CD4-positive, alpha-beta memory T cell (primary cell): ENCODE data around the gene RPL27. TPM values are rescaled to one million over a fixed set of nuclear protein-coding genes. Genes with fewer than 3 reads are reported as not detected.
A peak's percentile ranks its signal among the peaks of the same experiment; 100 is the strongest.
"Not testable (repeated sequence)": the region's sequence is repeated elsewhere in the genome, so short reads cannot be mapped to it uniquely, and the experiment has no call there.

ENCODE experiments used
- CTCF ChIA-PET: fragments of 350-600 bp; sonication (Branson Sonifier 250); formaldehyde crosslinking; loops from one replicate; lab custom pipeline; 2021; ENCODE audit warnings: inconsistent platforms; ENCODE audit not compliant: partially characterized antibody; lab: Charles Lee
- POLR2A ChIA-PET: fragments of 350-600 bp; sonication (Branson Sonifier 250); formaldehyde crosslinking; loops from one replicate; lab custom pipeline; 2021; ENCODE audit not compliant: partially characterized antibody; lab: Charles Lee
- DNase-seq, 5 donors: peaks; one replicate each; pipeline versions ENCODE4 v3.0.0 to v3.0.0-alpha.2; 2020 to 2022; ENCODE audit warnings: mixed read lengths in 1 of 5
- H3K27ac ChIP-seq: one replicate; pipeline ENCODE4 v1.7.0; 2013; ENCODE audit warnings: low read depth, low read length
- H3K27me3 ChIP-seq: 2 replicates; pipeline ENCODE4 v1.7.0; 2013; ENCODE audit warnings: mild to moderate bottlenecking, low read length, moderate library complexity; ENCODE audit not compliant: insufficient read depth
- H3K36me3 ChIP-seq: 2 replicates; pipeline ENCODE4 v1.7.0; 2013; ENCODE audit warnings: mild to moderate bottlenecking, low read length, moderate library complexity; ENCODE audit not compliant: insufficient read depth
- H3K4me1 ChIP-seq: 2 replicates; pipeline ENCODE4 v1.7.0; 2013; ENCODE audit warnings: mild to moderate bottlenecking, low read length, moderate library complexity; ENCODE audit not compliant: insufficient read depth
- H3K4me3 ChIP-seq, 2 donors: one replicate each; pipeline ENCODE4 v1.7.0; 2013; ENCODE audit warnings: low read length in 2 of 2, mild to moderate bottlenecking in 1 of 2
- H3K9me3 ChIP-seq, 2 donors: one replicate each; pipeline ENCODE4 v1.7.0; 2013; ENCODE audit warnings: low read length in 2 of 2, control low read depth in 1 of 2; ENCODE audit not compliant: control insufficient read depth in 1 of 2
- H3K27ac Mint-ChIP-seq, 7 donors: one replicate each; pipeline ENCODE4 v1.8.0; 2020 to 2021; ENCODE audit warnings: mixed read lengths in 7 of 7, mild to moderate bottlenecking in 6 of 7, inconsistent platforms in 3 of 7, moderate library complexity in 3 of 7
- H3K27me3 Mint-ChIP-seq, 2 donors: one replicate each; pipeline ENCODE4 v1.8.0; 2020 to 2021; ENCODE audit warnings: mixed read lengths in 2 of 2
- H3K36me3 Mint-ChIP-seq, 2 donors: one replicate each; pipeline ENCODE4 v1.8.0; 2020 to 2021; ENCODE audit warnings: mixed read lengths in 2 of 2, inconsistent platforms in 1 of 2, mild to moderate bottlenecking in 1 of 2
- H3K4me1 Mint-ChIP-seq, 4 donors: one replicate each; pipeline ENCODE4 v1.8.0; 2020 to 2021; ENCODE audit warnings: mixed read lengths in 4 of 4, mild to moderate bottlenecking in 1 of 4
- H3K4me3 Mint-ChIP-seq, 8 donors: one replicate each; pipeline ENCODE4 v1.8.0; 2020 to 2021; ENCODE audit warnings: mixed read lengths in 8 of 8, mild to moderate bottlenecking in 7 of 8, moderate library complexity in 6 of 8, inconsistent platforms in 3 of 8
- H3K9me3 Mint-ChIP-seq, 8 donors: one replicate each; pipeline ENCODE4 v1.8.0; 2020 to 2021; ENCODE audit warnings: mixed read lengths in 8 of 8, mild to moderate bottlenecking in 5 of 8, inconsistent platforms in 3 of 8, moderate library complexity in 1 of 8
- intact Hi-C: fragments of 100-400 bp; cut with micrococcal nuclease; formaldehyde crosslinking; loops from one replicate; pipeline ENCODE4 v1.15.1; 2023
- polyA plus RNA-seq, 2 donors: library from polyadenylated mRNA; unstranded; fragments of 300-500 nt; fragmentation: Illumina TruSeq; gene quantifications; one replicate each; pipeline ENCODE4 v1.2.3, GENCODE V29; 2021
- total RNA-seq, 2 experiments: library from RNA; stranded (reverse); gene quantifications; one replicate each; pipeline ENCODE4 v1.2.3, GENCODE V29; 2021

The RPL27 gene
- total and polyA plus RNA-seq, 4 experiments from 2014 or later: 1,528 to 2,293 (median 1,598) TPM

DNA sequence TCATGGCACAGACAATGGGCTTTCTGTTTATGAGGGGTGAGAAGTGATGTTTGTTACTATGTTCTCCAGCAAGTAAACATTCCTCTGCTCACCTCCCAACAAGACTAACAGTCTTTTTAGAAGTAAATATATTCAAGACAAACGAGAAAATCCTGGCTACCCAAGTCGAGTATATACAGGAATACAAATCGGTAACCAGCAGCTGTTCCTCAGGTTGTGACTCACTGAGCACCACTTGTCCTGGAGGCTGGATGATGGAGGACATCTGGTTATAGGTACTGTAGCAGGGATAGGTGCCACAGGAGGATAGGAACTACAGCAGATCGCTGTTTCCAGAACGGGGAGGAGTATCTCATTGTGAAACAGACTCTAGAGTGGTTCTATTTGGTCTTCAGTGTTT, 5.3 kb upstream of the RPL27 start:
- no peak for DNase-seq
- Mint-ChIP-seq H3K4me1 (peaks cover 2 to 12% (median 2%) of the 10 kb centered on the region in 4 donors), H3K27me3 (no peaks in the 10 kb centered on the region), H3K27ac (peak overlapping the region in 1 of 7 donors; percentile 46), H3K4me3 (no peak overlapping the region), H3K36me3 (peaks cover 34 to 53% of the 10 kb centered on the region in 2 donors), H3K9me3 (no peaks in the 10 kb centered on the region)
- ChIA-PET POLR2A (no interaction called here), CTCF (no interaction called here)
- Histone ChIP-seq H3K4me3 (no peak overlapping the region), H3K4me1 (peaks cover 5% of the 10 kb centered on the region), H3K27me3 (no peaks in the 10 kb centered on the region), H3K36me3 (peaks cover 41% of the 10 kb centered on the region), H3K9me3 (no peaks in the 10 kb centered on the region), H3K27ac (no peak overlapping the region)
- intact Hi-C loops: loop anchor here (10.0 kb wide), 1 partner anchor 268 kb away; no protein-coding TSS in a partner anchor

DNA sequence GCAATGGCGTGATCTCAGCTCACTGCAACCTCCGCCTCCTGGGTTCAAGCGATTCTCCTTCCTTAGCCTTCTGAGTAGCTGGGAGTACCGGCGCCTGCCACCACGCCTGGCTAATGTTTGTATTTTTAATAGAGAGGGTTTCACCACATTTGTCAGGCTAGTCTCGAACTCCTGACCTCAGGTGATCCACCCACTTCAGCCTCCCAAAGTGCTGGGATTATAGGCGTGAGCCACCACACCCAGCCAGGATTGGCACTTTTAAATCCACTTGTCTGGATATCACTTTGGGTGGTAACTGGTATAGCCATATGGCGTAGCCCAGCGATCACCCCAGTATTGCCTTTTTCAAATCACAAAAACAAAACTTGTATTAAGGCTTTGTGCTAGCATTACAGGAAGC, 4.3 kb upstream of the RPL27 start:
- H3K27me3 Mint-ChIP-seq, H3K9me3 ChIP-seq, CTCF ChIA-PET, H3K27ac ChIP-seq, H3K4me3 Mint-ChIP-seq, H3K9me3 Mint-ChIP-seq, H3K4me1 ChIP-seq, POLR2A ChIA-PET, DNase-seq, H3K4me3 ChIP-seq, H3K27me3 ChIP-seq: not testable (repeated sequence)
- Mint-ChIP-seq H3K27ac (peak overlapping the region in 2 of 7 donors; percentile 48 to 60), H3K4me1 (peaks cover 4 to 21% (median 9%) of the 10 kb centered on the region in 4 donors), H3K36me3 (peaks cover 31 to 53% of the 10 kb centered on the region in 2 donors)
- peaks cover 34% of the 10 kb centered on the region for H3K36me3 ChIP-seq
- intact Hi-C loops: loop anchor here (10.0 kb wide), 1 partner anchor 269 kb away; no protein-coding TSS in a partner anchor

DNA sequence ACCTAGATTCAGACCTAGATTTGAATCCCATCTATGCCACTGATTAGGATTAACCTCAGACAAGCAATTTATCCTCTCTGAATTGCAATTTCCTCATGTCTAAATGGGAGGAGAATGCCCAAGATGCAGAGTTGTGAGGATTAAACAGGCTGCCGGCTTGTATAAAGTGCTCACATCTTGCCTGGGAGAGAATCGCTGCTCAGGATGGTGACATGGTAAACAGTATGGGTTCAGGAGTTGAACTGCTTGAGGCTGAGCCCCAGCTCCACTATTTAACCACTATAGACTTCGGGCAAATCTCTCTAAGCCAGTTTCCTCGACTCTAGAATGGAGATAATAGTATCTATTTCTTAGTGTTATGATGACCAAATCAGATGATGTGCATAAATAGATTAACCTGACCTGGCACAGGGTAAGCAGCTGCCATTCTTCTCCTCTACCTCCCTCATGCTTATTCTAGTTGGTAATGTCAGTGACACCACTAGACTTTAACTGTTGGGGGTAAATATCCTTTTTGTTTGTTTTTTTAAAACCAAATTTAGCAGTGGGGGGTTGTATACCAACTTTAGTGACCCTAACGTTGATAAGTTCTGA, 732 bp upstream of the RPL27 start:
- H3K4me1 Mint-ChIP-seq: peaks cover 16 to 36% (median 24%) of the 10 kb centered on the region in 4 donors
- H3K27ac ChIP-seq: peak overlapping the region; percentile 57
- H3K4me3 Mint-ChIP-seq: peak overlapping the region in 7 of 8 donors; percentile 94 to 98 (median 96)
- intact Hi-C loops: loop anchor here (10.0 kb wide), 1 partner anchor 273 kb away; no protein-coding TSS in a partner anchor
- H3K27ac Mint-ChIP-seq: peak overlapping the region; percentile 96 to 99 (median 99)
- no peak for DNase-seq
- H3K4me1 ChIP-seq: peaks cover 22% of the 10 kb centered on the region
- H3K36me3 ChIP-seq: peaks cover 27% of the 10 kb centered on the region
- POLR2A ChIA-PET: interaction anchor here (0.7 to 4.4 kb wide), 38 partner anchors 10 to 1133 kb away, joined by 3 to 69 read pairs (median 9); partner anchors contain the start of genes AARSD1, ACLY, ARL4D and BECN1
- peaks cover 0 to 2% of the 10 kb centered on the region in 2 donors for H3K27me3 Mint-ChIP-seq
- no peaks in the 10 kb centered on the region for H3K9me3 ChIP-seq
- no peaks in the 10 kb centered on the region for H3K27me3 ChIP-seq
- peaks cover 22 to 54% of the 10 kb centered on the region in 2 donors for H3K36me3 Mint-ChIP-seq
- CTCF ChIA-PET: interaction anchor here (0.9 to 2.1 kb wide), 21 partner anchors 10 to 487 kb away, joined by 3 to 23 read pairs (median 6); partner anchors contain the start of genes AARSD1, DHX8, IFI35 and PSMC3IP
- no peak overlapping the region for H3K4me3 ChIP-seq
- no peaks in the 10 kb centered on the region for H3K9me3 Mint-ChIP-seq

DNA sequence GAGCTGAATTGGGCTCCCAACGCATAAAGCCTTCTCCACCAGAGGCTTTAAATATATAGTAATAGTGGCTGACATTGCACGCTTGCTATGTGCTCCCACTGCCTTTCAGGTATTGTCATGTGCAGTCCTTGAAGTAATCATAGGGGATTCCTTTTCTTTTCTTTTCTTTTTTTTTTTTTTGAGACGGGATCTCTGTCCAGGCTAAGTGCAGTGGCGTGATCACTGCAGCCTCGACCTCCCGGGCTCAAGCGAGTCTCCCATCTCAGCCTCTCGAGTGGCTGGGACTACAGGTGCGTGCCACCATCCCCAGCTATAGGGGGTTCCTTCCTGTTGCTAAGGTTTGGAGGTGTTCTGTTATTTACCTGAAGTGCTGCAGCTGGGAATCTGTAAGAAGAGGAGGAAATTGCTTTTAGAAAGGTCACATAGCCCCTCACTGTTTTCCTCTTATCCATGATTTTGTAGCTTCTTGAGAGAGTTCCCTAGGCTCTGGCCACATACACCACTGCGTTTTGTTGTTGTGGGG, 845 bp downstream of the RPL27 start:
- peaks cover 0 to 2% of the 10 kb centered on the region in 2 donors for H3K27me3 Mint-ChIP-seq
- peak overlapping the region; percentile 94 to 98 (median 96) for H3K4me3 Mint-ChIP-seq
- intact Hi-C loops: loop anchor here (2.0 to 10.0 kb wide), 4 partner anchors 174 to 484 kb away; partner anchors contain the start of genes BECN1 and DHX8
- peak overlapping the region; percentile 96 to 99 (median 99) for H3K27ac Mint-ChIP-seq
- Histone ChIP-seq H3K27me3 (no peaks in the 10 kb centered on the region), H3K4me1 (peaks cover 22% of the 10 kb centered on the region), H3K9me3 (no peaks in the 10 kb centered on the region), H3K36me3 (peaks cover 27% of the 10 kb centered on the region), H3K27ac (peak overlapping the region; percentile 99), H3K4me3 (peak overlapping the region; percentile 79 to 94)
- peaks cover 18 to 55% of the 10 kb centered on the region in 2 donors for H3K36me3 Mint-ChIP-seq
- ChIA-PET CTCF (interaction anchor here (1.3 to 2.1 kb wide), 6 partner anchors 8 to 485 kb away, joined by 4 to 23 read pairs (median 6); partner anchors contain the start of genes DHX8, IFI35 and RND2), POLR2A (interaction anchor here (1.0 to 4.4 kb wide), 24 partner anchors 8 to 1080 kb away, joined by 3 to 69 read pairs (median 14); partner anchors contain the start of genes AARSD1, ACLY, BRCA1 and DHX8)
- no peaks in the 10 kb centered on the region for H3K9me3 Mint-ChIP-seq
- DNase-seq: no peak
- H3K4me1 Mint-ChIP-seq: peaks cover 16 to 36% (median 24%) of the 10 kb centered on the region in 4 donors

DNA sequence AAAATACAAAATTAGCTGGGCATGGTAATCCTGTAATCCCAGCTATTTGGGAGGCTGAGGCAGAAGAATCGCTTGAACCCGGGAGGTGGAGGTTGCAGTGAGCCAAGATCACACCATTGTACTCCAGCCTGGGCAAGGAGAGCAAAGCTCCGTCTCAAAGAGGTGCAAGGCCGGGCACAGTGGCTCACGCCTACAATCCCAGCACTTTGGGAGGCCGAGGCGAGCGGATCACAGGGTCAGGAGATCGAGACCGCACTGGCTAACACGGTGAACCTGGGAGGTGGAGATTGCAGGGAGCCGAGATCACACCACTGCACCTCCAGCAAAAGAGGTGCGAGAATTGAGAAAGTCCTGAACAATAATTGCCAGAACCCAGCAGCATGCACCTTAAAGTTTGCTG, 2.7 kb downstream of the RPL27 start:
- DNase-seq, H3K4me3 ChIP-seq, H3K9me3 ChIP-seq, H3K27ac ChIP-seq, H3K4me3 Mint-ChIP-seq, H3K27me3 ChIP-seq, H3K27me3 Mint-ChIP-seq, POLR2A ChIA-PET, H3K9me3 Mint-ChIP-seq, intact Hi-C loops: not testable (repeated sequence)
- H3K36me3 Mint-ChIP-seq: peaks cover 12 to 52% of the 10 kb centered on the region in 2 donors
- CTCF ChIA-PET: interaction anchor here (1.1 kb wide), 1 partner anchor 23 kb away, joined by 3 read pairs; no protein-coding TSS in a partner anchor
- peak overlapping the region in 2 of 7 donors; percentile 74 to 75 for H3K27ac Mint-ChIP-seq
- H3K4me1 ChIP-seq: peaks cover 22% of the 10 kb centered on the region
- H3K4me1 Mint-ChIP-seq: peaks cover 16 to 32% (median 24%) of the 10 kb centered on the region in 4 donors
- H3K36me3 ChIP-seq: peaks cover 27% of the 10 kb centered on the region

DNA sequence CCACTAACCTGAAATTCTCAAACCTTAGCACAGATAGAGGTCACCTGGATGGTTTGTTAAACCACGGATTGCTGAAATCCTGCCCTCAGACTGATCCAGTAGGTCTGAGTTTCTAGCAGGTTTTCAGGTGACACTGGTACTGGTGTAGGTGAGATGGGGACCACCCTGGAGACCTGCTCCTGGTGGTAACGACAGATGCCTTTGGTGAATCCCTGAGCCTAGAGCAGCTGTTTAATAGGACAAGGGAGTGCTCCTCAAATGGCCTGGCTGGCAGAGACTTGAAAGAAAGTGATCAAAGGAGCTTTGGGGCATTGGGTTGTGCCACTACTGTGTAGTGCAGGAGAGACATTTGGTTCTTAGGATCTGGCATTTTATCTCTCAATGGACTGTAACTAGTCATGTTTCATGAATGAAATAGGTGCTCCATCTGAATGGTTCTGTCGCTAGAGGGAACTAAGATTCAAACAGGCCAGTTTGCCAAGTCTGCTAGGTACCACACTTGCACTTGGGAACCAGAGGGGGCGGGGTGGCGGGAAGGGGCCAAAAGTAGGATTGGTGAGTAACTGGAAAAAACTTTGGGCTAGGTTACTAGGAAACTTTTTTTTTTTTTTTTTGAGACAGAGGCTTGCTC, 5.4 kb downstream of the RPL27 start:
- Mint-ChIP-seq H3K9me3 (no peaks in the 10 kb centered on the region), H3K27ac (peak overlapping the region in 5 of 7 donors; percentile 29 to 81 (median 42)), H3K27me3 (no peaks in the 10 kb centered on the region), H3K4me3 (peak overlapping the region in 1 of 8 donors; percentile 29), H3K4me1 (peaks cover 15 to 28% (median 26%) of the 10 kb centered on the region in 4 donors), H3K36me3 (peaks cover 12 to 51% of the 10 kb centered on the region in 2 donors)
- POLR2A ChIA-PET: interaction anchor here (1.5 kb wide), 1 partner anchor 21 kb away, joined by 4 read pairs; the partner anchor contains the start of gene RND2
- no peak for DNase-seq
- intact Hi-C loops: no loop called here
- CTCF ChIA-PET: interaction anchor here (0.7 kb wide), 1 partner anchor 364 kb away, joined by 3 read pairs; no protein-coding TSS in a partner anchor
- H3K27ac ChIP-seq: no peak overlapping the region
- H3K4me1 ChIP-seq: peaks cover 37% of the 10 kb centered on the region
- H3K4me3 ChIP-seq: no peak overlapping the region
- no peaks in the 10 kb centered on the region for H3K9me3 ChIP-seq
- H3K36me3 ChIP-seq: peaks cover 27% of the 10 kb centered on the region
- H3K27me3 ChIP-seq: no peaks in the 10 kb centered on the region
